C4-2B (cell line): Measurements from ENCODE around the gene LTV1.

Experiments used
- H3K27ac ChIP-seq: fragments of 450-650 bp; 2 replicates; pipeline ENCODE4 v1.5.1; 2017
- ZFX ChIP-seq: fragments of 450-650 bp; IDR thresholded peaks from 2 replicates; pipeline ENCODE4 v1.6.1; 2017
- TF ChIP-seq, protein P1 (sequence below): fragments of 450-650 bp; conservative IDR thresholded peaks from 2 replicates; pipeline ENCODE4 v1.5.1; 2017; ENCODE audit warnings: mild to moderate bottlenecking

Gene LTV1

DNA sequence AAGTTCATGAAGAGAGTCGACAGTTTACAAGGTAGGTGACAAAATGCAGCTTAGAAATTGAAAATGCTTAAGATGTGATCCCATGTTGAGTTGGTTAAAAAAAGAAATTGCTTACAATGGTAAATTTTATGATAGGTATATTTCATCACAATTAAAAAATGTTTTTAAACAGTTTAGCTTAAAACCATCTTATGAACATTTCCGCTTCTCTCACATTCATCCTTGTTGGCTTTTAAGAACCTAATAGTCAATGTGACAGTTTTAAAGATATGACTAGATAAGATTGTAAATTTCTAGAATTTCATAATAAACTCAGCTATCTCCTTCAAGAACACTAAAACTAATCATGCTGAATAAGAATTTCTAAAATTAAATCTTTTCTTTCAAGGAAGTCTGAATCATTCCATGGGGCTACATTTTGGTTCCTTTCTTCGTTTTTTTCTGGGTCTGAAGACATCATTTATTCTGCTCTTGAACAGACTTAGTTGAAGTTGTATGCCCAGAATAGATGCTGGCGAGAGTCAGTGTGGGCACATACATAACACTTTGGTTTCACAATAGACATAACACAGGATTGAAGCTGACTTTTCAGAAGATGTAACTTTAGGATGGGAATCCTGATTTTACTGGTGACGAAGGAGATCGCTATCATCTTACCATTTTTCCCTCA lies 35.9 kb upstream of the LTV1 start:
- no peak overlapping the region for H3K27ac ChIP-seq
- TF ChIP-seq, protein P1, sequence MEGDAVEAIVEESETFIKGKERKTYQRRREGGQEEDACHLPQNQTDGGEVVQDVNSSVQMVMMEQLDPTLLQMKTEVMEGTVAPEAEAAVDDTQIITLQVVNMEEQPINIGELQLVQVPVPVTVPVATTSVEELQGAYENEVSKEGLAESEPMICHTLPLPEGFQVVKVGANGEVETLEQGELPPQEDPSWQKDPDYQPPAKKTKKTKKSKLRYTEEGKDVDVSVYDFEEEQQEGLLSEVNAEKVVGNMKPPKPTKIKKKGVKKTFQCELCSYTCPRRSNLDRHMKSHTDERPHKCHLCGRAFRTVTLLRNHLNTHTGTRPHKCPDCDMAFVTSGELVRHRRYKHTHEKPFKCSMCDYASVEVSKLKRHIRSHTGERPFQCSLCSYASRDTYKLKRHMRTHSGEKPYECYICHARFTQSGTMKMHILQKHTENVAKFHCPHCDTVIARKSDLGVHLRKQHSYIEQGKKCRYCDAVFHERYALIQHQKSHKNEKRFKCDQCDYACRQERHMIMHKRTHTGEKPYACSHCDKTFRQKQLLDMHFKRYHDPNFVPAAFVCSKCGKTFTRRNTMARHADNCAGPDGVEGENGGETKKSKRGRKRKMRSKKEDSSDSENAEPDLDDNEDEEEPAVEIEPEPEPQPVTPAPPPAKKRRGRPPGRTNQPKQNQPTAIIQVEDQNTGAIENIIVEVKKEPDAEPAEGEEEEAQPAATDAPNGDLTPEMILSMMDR, result no peak

DNA sequence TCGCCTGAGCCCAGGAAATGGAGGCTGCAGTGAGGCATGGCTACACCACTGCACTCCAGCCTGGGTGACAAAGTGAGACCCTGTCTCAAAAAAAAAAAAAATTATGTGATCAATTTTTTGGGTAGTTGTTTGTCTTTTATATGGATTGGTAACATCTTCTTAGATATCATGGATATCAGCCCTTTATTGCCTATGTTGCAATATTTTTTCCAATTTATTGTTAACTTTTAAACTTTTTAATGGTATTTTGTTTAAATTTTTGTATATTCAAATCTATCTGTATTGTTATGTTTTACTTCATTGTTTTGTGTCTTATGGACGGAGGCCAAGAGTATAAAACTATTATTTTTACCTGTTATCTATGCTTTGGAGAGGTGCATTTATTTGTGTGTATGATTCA lies 32.4 kb upstream of the LTV1 start:
- no peak overlapping the region for H3K27ac ChIP-seq
- TF ChIP-seq, protein P1, result no peak

DNA sequence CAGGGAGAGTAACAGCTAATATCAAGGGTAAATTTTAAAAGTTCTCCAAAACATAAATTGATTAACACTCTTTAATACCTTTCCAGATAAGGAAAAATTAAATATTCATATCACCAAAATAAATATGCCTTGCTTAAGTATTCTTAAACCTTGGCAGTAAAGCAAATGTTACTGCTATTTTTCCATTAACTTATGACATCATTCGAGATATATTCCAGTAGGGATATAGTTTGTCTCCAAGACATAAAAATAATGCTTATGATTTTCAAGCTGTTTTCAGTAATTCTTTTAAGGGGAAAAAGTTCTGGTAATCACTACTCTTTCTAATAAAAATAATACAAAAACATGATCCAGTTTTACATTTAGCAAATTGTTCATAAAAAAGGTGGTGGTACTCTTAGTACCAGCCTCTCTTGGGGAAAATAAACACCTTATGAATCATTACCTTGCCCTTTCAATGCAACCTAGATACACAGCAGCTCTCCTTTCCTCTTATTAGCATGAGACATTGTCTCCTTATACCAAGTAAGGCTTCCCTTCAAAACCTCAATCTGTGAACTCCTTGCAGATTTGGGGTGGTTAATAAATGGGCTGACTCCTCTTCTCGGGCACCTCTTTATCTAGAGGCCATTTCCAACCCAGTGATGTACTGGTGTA lies 31.5 kb upstream of the LTV1 start:
- TF ChIP-seq ZFX, result no peak
- TF ChIP-seq, protein P1, result no peak
- no peak overlapping the region for H3K27ac ChIP-seq

DNA sequence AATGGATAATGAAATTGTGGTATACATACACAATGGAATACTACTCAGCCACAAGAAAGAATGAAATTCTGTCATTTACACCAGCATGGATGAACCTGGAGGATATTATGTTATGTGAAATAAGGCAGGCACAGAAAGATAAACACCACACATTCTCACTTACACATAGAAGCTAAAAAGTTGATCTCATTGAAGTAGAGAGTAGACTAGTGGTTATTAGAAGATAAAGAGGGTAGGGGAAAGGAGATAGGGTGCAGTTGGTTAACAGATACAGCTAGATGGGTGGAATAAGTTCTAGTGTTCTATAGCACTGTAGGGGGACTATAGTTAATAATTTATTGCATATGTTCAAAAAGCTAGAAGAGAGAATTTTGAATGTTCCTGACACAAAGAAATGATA lies 25.5 kb upstream of the LTV1 start:
- TF ChIP-seq, protein P1, result no peak
- no peak for TF ChIP-seq ZFX
- H3K27ac ChIP-seq, result no peak overlapping the region

DNA sequence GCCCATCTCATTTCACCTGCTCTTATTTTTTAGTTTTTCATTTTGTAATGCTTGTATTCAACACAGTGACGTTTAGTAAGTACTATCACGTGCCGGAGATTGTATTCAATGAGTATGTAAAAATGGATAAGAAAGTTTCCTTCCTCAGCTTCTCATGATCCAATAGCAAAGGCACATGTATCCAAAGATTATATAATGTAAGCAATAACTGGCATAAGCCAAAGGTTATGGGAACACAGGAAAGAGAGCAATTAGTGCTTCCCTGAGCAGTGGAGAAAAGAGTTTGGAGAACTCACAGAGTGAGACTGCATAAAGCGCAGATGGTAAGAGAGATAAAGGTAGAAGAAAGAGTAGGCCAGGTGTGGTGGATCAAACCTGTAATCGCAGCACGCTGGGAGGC lies 21.8 kb upstream of the LTV1 start:
- no peak overlapping the region for H3K27ac ChIP-seq
- TF ChIP-seq ZFX, result no peak
- TF ChIP-seq, protein P1, result no peak

DNA sequence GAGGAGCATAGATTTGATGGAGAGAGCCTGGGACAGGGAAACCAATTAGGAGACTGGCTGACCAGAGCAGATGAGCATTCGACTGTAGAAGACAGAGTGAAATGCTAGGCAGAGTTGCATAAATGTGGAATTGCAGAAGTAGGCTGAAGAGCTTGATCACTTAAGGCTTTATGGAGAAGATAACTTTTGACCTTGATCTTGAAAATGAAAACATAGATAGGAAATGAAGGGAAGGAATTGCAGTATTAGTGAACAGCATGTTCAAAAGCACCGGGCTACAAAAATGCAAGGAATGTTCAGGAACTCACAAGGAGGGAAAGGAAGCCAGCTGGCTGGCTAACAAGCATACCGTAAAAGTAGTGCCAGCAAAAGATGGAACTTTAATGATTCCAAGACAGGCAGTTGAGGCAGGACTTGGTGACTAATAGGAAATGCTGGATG lies 20.5 kb upstream of the LTV1 start:
- TF ChIP-seq ZFX, result no peak
- TF ChIP-seq, protein P1, result no peak
- no peak overlapping the region for H3K27ac ChIP-seq

DNA sequence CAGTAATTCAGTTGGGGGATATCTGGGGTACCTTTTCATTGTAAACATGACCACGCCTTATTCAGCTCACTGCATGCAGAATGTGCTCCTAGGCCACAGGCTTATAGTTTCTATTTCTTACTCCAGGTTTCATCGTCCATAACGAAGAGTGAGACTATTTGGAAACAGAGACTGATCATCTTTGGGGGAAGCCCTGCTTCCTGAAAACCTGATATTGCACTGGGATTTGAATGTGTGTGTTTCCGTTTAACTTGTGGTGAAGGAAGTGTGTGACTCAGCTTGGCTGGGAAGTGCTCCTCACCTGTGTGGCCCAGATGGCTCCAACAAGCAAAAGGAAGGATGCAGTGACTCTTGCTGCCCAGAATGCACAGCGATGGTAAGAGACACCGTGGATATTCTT lies 19.6 kb upstream of the LTV1 start:
- TF ChIP-seq, protein P1, result no peak
- no peak for TF ChIP-seq ZFX
- no peak overlapping the region for H3K27ac ChIP-seq
